Urothelium cell line (cell line): ENCODE data around the gene COG1.

ENCODE experiments used
- DNase-seq: peaks from one replicate; pipeline ENCODE4 v3.0.0; 2011; ENCODE audit warnings: low spot score, mixed read lengths
- FAIRE-seq: peaks from 2 replicates; lab custom pipeline; 2011; peaks lifted over from hg19 to GRCh38; lab: Jason Lieb, UNC

The COG1 gene

GRCh38 chr17:73170324-73170723 is 22.5 kb upstream of the COG1 start:
- DNase-seq: no peak
- FAIRE-seq: no peak

DNA sequence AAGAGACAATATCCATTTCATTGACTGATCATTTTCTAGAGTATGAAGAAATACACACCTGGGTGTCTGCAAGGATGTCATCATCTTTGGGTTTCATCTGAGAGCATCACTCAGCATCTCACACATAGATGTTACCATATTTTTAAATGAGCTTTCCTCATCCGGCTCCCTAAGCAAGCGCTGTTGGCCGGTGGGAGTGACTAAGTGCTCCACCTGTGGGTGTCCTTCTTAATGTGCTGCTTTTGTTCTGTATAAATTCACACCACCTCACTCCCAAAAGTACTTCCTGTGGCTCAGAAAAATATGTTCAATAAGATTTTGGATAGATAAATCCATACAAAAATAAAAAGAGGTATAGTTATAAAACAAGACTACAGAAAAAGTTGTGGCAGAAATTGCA is 20.6 kb upstream of the COG1 start:
- DNase-seq: no peak
- no peak for FAIRE-seq

- DNase-seq (no peak), FAIRE-seq (no peak)
Observed at GRCh38 chr17:73174126-73174525, 18.7 kb upstream of the COG1 start.

- FAIRE-seq: peak; percentile 76
- DNase-seq: no peak
Observed at GRCh38 chr17:73175962-73176565, 16.8 kb upstream of the COG1 start.

DNA sequence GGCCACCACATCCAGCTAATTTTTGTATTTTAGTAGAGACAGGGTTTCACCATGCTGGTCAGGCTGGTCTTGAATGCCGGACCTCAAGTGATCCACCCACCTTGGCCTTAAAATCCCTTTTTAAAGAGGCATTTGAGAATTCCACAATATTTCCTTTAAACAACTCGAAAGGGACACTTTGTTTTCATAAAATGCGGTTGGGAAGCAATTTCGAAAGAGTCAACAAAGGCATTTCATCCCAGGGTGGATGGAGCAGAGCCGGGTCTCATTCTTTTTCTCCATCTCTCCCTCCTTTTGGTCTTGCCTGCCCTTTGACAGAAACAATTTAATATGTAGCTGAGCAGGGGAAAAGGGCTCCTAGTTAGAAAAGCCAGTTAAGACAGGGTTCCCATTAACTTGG is 13.5 kb upstream of the COG1 start:
- no peak for DNase-seq
- no peak for FAIRE-seq

DNA sequence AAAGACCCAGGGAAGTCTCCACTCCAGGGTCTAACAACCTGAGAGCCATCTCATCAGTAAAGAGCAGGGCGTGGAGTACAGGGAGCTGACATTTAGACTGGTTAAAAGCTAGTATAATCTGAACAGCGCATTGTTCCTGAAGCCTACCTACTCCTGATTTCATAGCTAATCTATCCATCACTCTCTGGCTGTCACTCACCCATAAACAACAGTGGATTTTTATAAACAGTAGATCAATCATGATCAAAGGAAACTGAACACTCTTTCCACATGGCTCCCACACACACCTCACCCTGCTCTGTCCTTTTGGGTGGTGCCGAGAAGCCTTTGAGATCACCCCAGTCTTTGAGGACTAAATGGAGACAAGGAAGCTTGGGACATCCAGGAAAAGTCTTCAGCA is 13.0 kb upstream of the COG1 start:
- DNase-seq (no peak), FAIRE-seq (no peak)

GRCh38 chr17:73182616-73183310 is 10.1 kb upstream of the COG1 start:
- DNase-seq (no peak), FAIRE-seq (no peak)

DNA sequence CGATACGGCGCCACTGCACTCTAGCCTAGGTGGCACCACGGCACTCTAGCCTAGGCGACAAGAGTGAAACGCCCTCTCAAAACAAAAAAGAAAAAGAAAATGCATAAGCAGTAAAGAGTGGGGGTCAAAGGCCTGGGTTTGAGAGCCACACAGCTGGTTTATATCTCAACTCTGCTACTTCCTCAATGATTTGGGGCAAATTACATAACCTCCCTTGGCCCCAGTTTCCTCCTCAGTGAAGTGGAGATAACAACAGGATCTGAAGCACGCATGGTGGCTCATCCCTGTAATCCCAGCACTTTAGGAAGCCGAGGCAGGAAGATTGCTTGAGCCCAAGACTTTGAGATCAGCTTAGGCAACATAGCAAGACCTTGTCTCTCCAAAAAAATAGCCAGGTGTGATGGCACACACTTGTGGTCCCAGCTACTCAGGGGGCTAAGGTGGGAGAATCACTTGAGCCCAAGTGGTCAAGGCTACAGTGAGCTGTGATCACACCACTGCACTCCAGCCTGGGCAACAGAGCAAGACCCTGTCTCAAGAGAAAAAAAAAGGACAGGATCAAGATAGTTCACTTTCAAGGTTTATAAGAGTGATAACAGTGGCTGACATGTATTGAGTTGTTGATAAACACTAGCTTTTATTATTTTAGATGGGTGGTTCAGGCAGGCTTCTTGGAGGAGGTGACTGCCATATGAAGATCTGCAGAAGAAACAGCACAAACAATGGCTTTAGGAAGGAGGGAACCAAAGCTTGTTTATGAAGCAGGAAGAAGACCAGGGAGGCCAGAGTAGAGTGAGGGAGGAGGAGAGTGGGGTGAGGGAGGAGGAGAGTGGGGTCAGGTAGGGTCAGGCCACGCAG is 8.5 kb upstream of the COG1 start:
- peak; percentile 87 for FAIRE-seq
- DNase-seq: no peak

- FAIRE-seq (no peak), DNase-seq (no peak)
Observed at GRCh38 chr17:73186283-73187050, 6.4 kb upstream of the COG1 start.

DNA sequence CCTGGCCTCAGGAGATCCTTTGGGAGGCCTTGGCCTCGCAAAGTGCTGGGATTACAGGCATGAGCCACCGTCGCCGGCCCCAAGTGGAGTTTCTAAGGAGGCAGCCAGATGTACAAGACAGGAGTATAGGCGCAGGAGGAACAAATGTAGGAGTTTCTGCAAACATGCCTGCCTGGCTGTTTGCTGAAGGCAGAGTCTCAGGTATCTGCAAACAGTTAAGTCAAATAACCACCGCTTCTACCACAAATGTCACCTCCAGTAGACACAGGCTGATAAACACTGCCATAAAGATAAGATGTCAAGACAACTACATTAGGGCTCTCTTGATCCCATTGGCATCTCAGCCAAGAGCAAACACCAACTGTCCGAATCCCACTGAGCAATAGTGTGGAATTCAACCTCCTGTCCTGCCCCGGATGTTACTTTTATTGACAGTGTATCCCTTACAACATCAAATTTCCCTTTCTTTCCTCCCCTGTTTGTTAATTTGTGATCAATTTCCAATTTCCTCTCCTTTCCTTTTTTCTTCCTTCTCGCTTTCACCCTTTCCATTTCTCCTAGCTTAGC is 5.6 kb upstream of the COG1 start:
- DNase-seq (no peak), FAIRE-seq (peak; percentile 20)

DNA sequence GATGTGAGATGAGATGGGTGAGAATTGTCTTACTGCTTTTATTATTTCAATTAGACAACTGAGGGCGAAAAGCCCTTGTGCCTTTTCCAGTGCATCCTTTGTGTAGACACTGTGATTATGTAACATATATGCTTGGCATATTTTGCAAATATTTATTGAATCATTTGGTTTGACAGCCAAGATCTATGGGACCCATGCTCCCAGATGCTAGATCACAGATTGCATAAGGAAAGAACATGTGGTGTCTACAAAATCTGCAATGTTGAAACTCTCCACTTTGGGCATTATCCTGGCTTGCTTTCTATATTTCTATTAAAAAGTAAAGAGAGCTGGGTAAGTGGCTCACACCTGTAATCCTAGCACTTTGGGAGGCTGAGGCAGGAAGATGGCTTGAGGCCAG is 4.8 kb upstream of the COG1 start:
- DNase-seq: no peak
- no peak for FAIRE-seq

GRCh38 chr17:73189417-73190099 is 3.3 kb upstream of the COG1 start:
- DNase-seq (peak; percentile 78), FAIRE-seq (peak; percentile 35)

DNA sequence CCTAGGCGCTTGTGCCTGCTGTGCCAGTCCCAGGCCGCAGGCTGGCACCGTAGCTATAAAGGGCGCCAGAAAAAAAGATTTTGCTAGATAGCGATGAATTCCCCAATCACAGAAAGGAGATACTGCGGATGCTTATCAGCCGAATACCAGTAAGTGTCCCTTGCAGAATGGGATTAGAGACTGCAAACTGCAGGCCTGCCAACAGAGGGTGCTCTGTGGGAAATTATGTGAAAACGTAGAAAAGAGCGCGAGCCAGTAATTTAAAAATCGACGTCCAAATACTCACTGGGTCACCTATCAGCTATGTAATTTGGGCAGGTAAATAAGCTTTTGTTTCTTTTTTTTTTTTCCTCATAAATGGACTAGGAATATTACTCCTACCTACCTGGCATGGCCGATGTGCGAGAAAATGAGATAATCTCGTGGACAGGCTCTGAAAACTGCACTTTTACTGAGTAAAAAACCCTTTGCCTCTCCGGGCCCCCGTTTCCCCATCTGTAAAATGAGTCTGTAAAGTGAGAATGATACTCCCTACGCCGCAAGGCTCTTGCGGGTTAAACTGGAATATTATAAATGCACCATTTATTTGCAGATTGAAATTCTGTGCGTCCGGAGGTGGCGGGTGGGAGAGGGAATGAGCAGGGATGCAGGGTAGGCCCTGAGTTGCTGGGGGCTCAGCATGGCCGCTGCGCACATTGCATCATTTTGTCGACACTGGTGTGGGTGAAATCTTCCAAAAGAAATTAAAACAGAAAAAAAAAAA is 1.2 kb upstream of the COG1 start:
- DNase-seq (peak; percentile 85), FAIRE-seq (peak; percentile 23)

DNA sequence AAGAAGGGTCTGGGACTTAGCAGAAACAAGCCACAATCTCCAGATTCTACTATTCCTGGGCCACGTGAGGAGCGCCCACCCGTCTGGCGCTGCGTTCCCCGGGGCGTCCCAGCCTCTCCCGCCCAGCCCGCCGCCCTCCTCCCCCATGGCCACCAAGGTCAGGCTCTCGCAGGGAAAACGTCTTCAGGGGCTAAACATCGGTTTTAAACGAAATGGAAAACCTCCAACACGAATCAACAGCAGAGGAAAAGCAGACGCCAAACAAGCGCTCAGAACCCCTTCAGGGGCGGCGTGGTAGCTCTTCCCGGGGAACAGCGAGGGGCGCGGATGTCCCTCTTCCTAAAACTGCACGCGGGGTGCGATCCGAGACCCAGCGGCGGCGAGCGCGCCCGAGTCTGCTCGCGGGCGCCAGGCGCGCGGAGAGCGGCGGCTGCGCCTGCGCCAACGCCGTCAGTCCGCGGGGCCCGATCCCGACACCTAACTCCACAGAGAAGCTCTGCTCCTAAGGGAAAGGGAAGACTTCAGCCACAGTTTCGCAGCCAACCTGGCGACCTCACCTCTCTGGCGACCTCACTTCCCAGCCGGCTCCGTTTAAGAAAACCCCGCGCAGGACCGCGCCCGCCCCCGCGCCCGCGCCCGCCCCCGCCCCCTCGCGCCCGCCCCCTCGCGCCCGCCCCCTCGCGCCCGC is 505 bp upstream of the COG1 start:
- peak; percentile 95 for DNase-seq
- FAIRE-seq: no peak

GRCh38 chr17:73194514-73195222 is 1.8 kb downstream of the COG1 start:
- DNase-seq (no peak), FAIRE-seq (no peak)

DNA sequence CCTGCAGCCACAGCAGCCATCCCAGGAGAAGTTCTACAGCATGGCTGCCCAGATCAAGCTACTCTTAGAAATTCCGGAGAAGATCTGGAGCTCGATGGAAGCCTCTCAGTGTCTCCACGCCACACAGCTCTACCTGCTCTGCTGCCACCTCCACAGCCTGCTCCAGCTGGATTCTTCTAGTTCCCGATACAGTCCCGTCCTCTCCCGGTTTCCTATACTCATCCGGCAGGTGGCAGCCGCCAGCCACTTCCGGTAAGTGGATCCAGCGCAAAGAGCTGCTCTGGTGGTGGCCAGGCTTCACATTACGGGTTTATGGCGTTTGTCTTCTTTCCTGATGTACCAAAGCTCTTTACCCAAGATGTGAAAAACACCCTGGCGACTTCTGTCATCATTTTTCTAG is 3.6 kb downstream of the COG1 start:
- FAIRE-seq (no peak), DNase-seq (no peak)

- DNase-seq: no peak
- FAIRE-seq: no peak
Observed at GRCh38 chr17:73197161-73197560, 4.3 kb downstream of the COG1 start.

- FAIRE-seq (no peak), DNase-seq (no peak)
Observed at GRCh38 chr17:73198201-73198929, 5.5 kb downstream of the COG1 start.
